ENCODE results near the gene AMPD3. TPM values are rescaled to one million over a fixed set of nuclear protein-coding genes. Genes with fewer than 3 reads are reported as not detected.

The AMPD3 gene
- total RNA-seq, 1 experiment from 2014 or later = 5.9 TPM

DNA sequence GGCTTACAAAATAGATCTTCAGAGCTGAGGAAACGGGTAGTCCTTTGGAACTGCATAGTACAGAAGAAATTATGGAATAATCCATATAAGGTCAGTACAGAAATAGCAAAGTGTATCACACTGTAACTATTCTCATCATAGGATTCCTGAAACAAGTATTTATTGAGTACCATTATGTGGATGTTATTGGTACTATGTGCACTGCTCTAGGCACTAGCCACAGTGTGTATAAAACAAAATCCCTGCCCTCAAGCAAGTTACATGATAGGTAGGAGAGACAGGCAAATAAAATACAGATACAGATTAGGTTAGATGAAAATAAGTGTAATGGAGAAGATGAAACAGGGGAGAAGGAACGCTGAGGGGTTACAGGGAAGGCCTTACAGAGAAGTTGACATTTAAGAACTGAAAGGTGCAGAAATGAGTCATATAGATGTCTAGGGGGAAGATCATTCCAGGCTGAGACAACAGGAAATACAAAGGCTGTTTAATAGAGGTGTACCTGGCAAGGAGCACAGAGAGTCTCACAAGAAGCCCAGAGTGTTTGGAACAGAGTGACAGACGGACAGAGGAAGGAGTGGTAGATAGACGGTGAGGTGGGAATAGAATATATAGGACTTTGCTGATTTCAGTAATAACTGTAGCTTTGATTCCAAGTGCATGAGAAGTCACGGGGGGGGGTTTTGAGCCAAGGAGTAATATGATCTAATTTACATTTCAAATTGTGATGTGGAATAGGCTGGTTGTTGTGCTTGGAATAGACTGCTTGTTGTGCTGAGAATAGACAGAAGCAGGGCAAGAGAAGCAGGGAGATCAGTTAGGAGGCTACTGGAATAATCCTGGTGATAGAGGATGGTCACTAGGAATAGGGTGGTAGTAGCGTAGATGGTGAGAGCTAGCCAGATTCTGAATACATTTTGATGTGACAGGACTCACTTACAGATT lies 72.2 kb downstream of the AMPD3 start:
- Histone ChIP-seq H3T11ph (ENCODE audit: low read length) (no peak overlapping the region), H3K79me1 (ENCODE audit: insufficient read depth, low read depth, low read length, poor library complexity, severe bottlenecking) (no peaks in the 10 kb centered on the region), H2BK20ac (ENCODE audit: low read depth, low read length, poor library complexity, severe bottlenecking) (no peak overlapping the region), H2AFZ (ENCODE audit: low read length) (no peak overlapping the region), H2AK5ac (ENCODE audit: insufficient read length, low read length) (no peak overlapping the region), H3K79me2 (ENCODE audit: insufficient read depth, low read length) (no peaks in the 10 kb centered on the region), H2BK120ac (ENCODE audit: low read depth, low read length, poor library complexity, severe bottlenecking) (no peak overlapping the region), H3K56ac (ENCODE audit: insufficient read length, low read depth, low read length) (no peak overlapping the region), H2BK12ac (ENCODE audit: insufficient read length, low read depth, low read length) (no peak overlapping the region), H4K20me1 (ENCODE audit: control insufficient read depth, insufficient read depth, insufficient read length) (no peaks in the 10 kb centered on the region), H3K23me2 (ENCODE audit: insufficient read length, low read depth, low read length, poor library complexity, severe bottlenecking) (no peaks in the 10 kb centered on the region), H2BK5ac (ENCODE audit: insufficient read length, low read length) (no peak overlapping the region), H3K18ac (ENCODE audit: insufficient read length, low read depth, low read length) (no peak overlapping the region), H4K8ac (replicated peaks; ENCODE audit: insufficient read length, low read depth, low read length) (no peak overlapping the region), H3K4me2 (ENCODE audit: insufficient read depth, insufficient read length, low read length) (no peak overlapping the region), H3K14ac (ENCODE audit: insufficient read depth, low read length) (no peak overlapping the region), H3K4ac (ENCODE audit: low read depth, low read length) (no peak overlapping the region), H4K5ac (ENCODE audit: insufficient read length, low read depth, low read length) (no peak overlapping the region), H3K27me3 (ENCODE audit: insufficient read depth, low read length) (no peaks in the 10 kb centered on the region), H4K91ac (ENCODE audit: insufficient read length, low read depth, low read length) (no peak overlapping the region), H3K27ac (ENCODE audit: insufficient read length, low read depth, low read length) (no peak overlapping the region), H3K23ac (ENCODE audit: insufficient read length, low read depth, low read length) (no peak overlapping the region), H3K9me3 (ENCODE audit: control insufficient read depth, low read depth, low read length) (no peaks in the 10 kb centered on the region), H2BK15ac (ENCODE audit: low read depth, low read length) (no peak overlapping the region), H3K9ac (ENCODE audit: extremely low read depth, insufficient read length, low read length) (no peak overlapping the region), H3K4me1 (ENCODE audit: insufficient read depth, low read length) (no peaks in the 10 kb centered on the region)
- no peak for DNase-seq
- no CpG with 5 or more reads among the region's 6 CpGs for WGBS (ENCODE audit: extremely low coverage, insufficient read length, low lambda C conversion rate)
- Mint-ChIP-seq H3K36me3 (ENCODE audit: insufficient read depth in 1 of 3, low read depth in 3 of 3) (peaks cover 1 to 31% (median 29%) of the 10 kb centered on the region in 3 experiments; a peak in 4 of 7 replicates), H3K4me1 (no peaks in the 10 kb centered on the region), H3K27me3 (ENCODE audit: low read depth) (no peaks in the 10 kb centered on the region), H3K27ac (no peak overlapping the region), H3K9me3 (no peaks in the 10 kb centered on the region), H3K4me3 (no peak overlapping the region)
- TF ChIP-seq, protein P1, sequence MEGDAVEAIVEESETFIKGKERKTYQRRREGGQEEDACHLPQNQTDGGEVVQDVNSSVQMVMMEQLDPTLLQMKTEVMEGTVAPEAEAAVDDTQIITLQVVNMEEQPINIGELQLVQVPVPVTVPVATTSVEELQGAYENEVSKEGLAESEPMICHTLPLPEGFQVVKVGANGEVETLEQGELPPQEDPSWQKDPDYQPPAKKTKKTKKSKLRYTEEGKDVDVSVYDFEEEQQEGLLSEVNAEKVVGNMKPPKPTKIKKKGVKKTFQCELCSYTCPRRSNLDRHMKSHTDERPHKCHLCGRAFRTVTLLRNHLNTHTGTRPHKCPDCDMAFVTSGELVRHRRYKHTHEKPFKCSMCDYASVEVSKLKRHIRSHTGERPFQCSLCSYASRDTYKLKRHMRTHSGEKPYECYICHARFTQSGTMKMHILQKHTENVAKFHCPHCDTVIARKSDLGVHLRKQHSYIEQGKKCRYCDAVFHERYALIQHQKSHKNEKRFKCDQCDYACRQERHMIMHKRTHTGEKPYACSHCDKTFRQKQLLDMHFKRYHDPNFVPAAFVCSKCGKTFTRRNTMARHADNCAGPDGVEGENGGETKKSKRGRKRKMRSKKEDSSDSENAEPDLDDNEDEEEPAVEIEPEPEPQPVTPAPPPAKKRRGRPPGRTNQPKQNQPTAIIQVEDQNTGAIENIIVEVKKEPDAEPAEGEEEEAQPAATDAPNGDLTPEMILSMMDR (conservative IDR thresholded peaks at IDR 0.05) = no peak
